Heart right ventricle (tissue), 16 donors: ENCODE data around the gene DMAC2. TPM values are rescaled to one million over a fixed set of nuclear protein-coding genes. Genes with fewer than 3 reads are reported as not detected.
"Not testable (repeated sequence)": the region's sequence is repeated elsewhere in the genome, so short reads cannot be mapped to it uniquely, and the experiment has no call there.

ENCODE experiments used
- ATAC-seq, 8 donors: fragments of 200-7000 bp; cut with Tn5 transposase; one replicate each; pipeline ENCODE4 v1.9.1; 2020; ENCODE audit warnings: mild to moderate bottlenecking in 8 of 8, moderate library complexity in 8 of 8, moderate number of reproducible peaks in 1 of 8
- DNase-seq, 2 donors: peaks; one replicate each; pipeline ENCODE4 v3.0.0-alpha.2; 2020
- H3K27ac ChIP-seq, 10 donors: fragments of 200-600 bp; sonication (generic) in 2 of 10; one replicate each; pipeline versions ENCODE4 v1.5.0 to v1.8.0; 2020 to 2022; ENCODE audit warnings: mild to moderate bottlenecking in 3 of 10
- H3K27me3 ChIP-seq, 7 donors: fragments of 200-600 bp; one replicate each; pipeline ENCODE4 v1.8.0; 2021 to 2022; ENCODE audit warnings: mild to moderate bottlenecking in 2 of 7
- H3K36me3 ChIP-seq, 9 donors: fragments of 200-600 bp; sonication (generic) in 1 of 9; one replicate each; pipeline versions ENCODE4 v1.5.0 to v1.8.0; 2020 to 2022; ENCODE audit warnings: mild to moderate bottlenecking in 2 of 9
- H3K4me1 ChIP-seq, 9 donors: fragments of 200-600 bp; sonication (generic) in 1 of 9; one replicate each; pipeline versions ENCODE4 v1.5.0 to v1.8.0; 2020 to 2022; ENCODE audit warnings: mild to moderate bottlenecking in 4 of 9
- H3K4me3 ChIP-seq, 10 donors: fragments of 200-600 bp; sonication (generic) in 2 of 10; one replicate each; pipeline versions ENCODE4 v1.5.0 to v1.8.0; 2020 to 2022; ENCODE audit warnings: mild to moderate bottlenecking in 7 of 10, moderate library complexity in 2 of 10
- H3K9me3 ChIP-seq, 11 donors: fragments of 200-600 bp in 10 of 11; sonication (generic) in 2 of 11; one replicate each; pipeline versions ENCODE4 v1.5.0 to v1.8.0; 2013 to 2022; ENCODE audit warnings: mild to moderate bottlenecking in 2 of 11, control low read depth in 1 of 11, moderate library complexity in 1 of 11
- WGBS, 2 donors: extraction: QIAGEN DNeasy Blood & Tissue Kit; methylation state at CpG; one replicate each; pipeline ENCODE4 v1.1.7; 2013; ENCODE audit warnings: inconsistent platforms in 1 of 2; 5-methylcytosine and 5-hydroxymethylcytosine counted together
- intact Hi-C, 10 donors: fragments of 100-400 bp; cut with DNase I; formaldehyde crosslinking; loops; one replicate each; pipeline versions ENCODE4 v1.11.1 to v1.14.2; 2022
- polyA plus RNA-seq, 2 donors: library from polyadenylated mRNA; stranded (reverse); fragments of 200-250 nt; gene quantifications; one replicate each; pipeline ENCODE4 v1.2.3, GENCODE V29; 2013
- total RNA-seq, 10 donors: library from RNA; stranded (reverse); fragmentation: NEBNext Ultra II Directional in 3 of 10; extraction: Animal tissue kit (Norgen Biotek cat#: 25700) in 3 of 10; gene quantifications; one replicate each; pipeline versions ENCODE4 v1.2.1 to v1.2.4, GENCODE V29; 2021 to 2023
- TF ChIP-seq, protein P1 (sequence below), 9 donors: fragments of 200-600 bp; sonication (generic) in 2 of 9; IDR thresholded peaks; one replicate each; pipeline versions ENCODE4 v1.5.0 to v1.8.0; 2021 to 2022; ENCODE audit warnings: antibody characterized with exemption in 9 of 9, mild to moderate bottlenecking in 5 of 9, moderate library complexity in 1 of 9
- donor health status: Arrhythmogenic right ventricular cardiomyopathy.
- donor health status: ischemic (EF 13 %, LVEDD 7.1; RV severe dilation, severe dysfunction).
- donor health status: healthy with polysubstance abuse.
- donor health status: DM: no; HTN: yes; CAD: no.
- donor health status: DM: no; HTN: no; CAD: no.
- donor health status: ischemic (EF 25% LVEDD 6.9; RV normal size, moderate dysfunction).
- donor health status: ischemic (EF 25% LVEDD 5.7; RV mildly dilated, moderate dysfunction).
- donor health status: healthy.
- donor health status: DM: yes; HTN: yes; CAD: no.
- donor health status: Ischemic cardiomyopathy.
- donor health status: ischemic (EF 35%, LVEDD 5.7; RV mildly dilated, moderate dysfunction).
- donor health status: nonischemic (EF 11% LVEDD 7.7; RV severe dilation, severe dysfunction).
- donor health status: DM: yes; HTN: yes; CAD: no.
- donor health status: PGD.
- donor health status: ischemic (EF 29% LVEDD 5.4; RV normal size, mild dysfunction).
- donor health status: nonischemic (EF 23%, LVEDD 6.1; RV moderate dilation, normal function).

Gene DMAC2
- total and polyA plus RNA-seq, 12 donors, result 80.8 to 139 (median 103) TPM

DNA sequence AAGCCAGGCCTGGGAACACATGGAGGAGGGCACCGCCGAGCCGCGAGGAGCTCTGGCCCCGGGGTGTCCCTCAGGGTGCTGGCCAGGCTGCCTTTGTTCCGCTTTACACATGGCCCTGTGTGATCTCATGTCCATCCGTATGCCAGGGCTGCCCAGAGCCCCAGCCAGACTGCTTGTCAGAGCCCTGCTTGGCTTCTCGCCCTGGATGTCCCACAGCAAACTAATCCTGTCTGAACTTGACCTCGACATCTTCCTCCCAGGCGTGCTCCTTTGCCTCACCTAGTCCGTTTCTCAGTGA, 27.8 kb downstream of the DMAC2 start:
- peaks cover 22 to 63% (median 54%) of the 10 kb centered on the region in 9 donors for H3K4me1 ChIP-seq
- peak overlapping the region in 9 of 10 donors; percentile 55 to 84 (median 77) for H3K27ac ChIP-seq
- peak; percentile 64 to 80 for DNase-seq

GRCh38 chr19:41411100-41411967, 28.4 kb downstream of the DMAC2 start:
- ATAC-seq, result peak in 3 of 8 donors; percentile 5 to 28 (median 18)
- Histone ChIP-seq H3K4me1 (peaks cover 22 to 69% (median 58%) of the 10 kb centered on the region in 9 donors), H3K27me3 (no peaks in the 10 kb centered on the region), H3K9me3 (no peaks in the 10 kb centered on the region), H3K27ac (peak overlapping the region in 9 of 10 donors; percentile 55 to 84 (median 77)), H3K4me3 (no peak overlapping the region), H3K36me3 (peaks cover 0 to 57% (median 27%) of the 10 kb centered on the region in 9 donors)
- WGBS, 2 donors, result 40 to 48% methylated on average over 9 of the region's 9 CpGs
- no peak for DNase-seq
- intact Hi-C loops, result no loop called here
- TF ChIP-seq, protein P1, sequence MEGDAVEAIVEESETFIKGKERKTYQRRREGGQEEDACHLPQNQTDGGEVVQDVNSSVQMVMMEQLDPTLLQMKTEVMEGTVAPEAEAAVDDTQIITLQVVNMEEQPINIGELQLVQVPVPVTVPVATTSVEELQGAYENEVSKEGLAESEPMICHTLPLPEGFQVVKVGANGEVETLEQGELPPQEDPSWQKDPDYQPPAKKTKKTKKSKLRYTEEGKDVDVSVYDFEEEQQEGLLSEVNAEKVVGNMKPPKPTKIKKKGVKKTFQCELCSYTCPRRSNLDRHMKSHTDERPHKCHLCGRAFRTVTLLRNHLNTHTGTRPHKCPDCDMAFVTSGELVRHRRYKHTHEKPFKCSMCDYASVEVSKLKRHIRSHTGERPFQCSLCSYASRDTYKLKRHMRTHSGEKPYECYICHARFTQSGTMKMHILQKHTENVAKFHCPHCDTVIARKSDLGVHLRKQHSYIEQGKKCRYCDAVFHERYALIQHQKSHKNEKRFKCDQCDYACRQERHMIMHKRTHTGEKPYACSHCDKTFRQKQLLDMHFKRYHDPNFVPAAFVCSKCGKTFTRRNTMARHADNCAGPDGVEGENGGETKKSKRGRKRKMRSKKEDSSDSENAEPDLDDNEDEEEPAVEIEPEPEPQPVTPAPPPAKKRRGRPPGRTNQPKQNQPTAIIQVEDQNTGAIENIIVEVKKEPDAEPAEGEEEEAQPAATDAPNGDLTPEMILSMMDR (IDR thresholded peaks at IDR 0.05), result no peak

More for the DNA sequence above, 27.8 kb downstream of the DMAC2 start:
- no peaks in the 10 kb centered on the region for H3K27me3 ChIP-seq
- no peaks in the 10 kb centered on the region for H3K9me3 ChIP-seq
- H3K4me3 ChIP-seq, result no peak overlapping the region
- 33 to 59% methylated on average over 11 of the region's 11 CpGs for WGBS, 2 donors
- intact Hi-C loops, result no loop called here
- TF ChIP-seq, protein P1 (IDR thresholded peaks at IDR 0.05), result no peak
- peaks cover 0 to 63% (median 27%) of the 10 kb centered on the region in 9 donors for H3K36me3 ChIP-seq
- peak; percentile 57 to 88 (median 82) for ATAC-seq

GRCh38 chr19:41410336-41411054, 29.2 kb downstream of the DMAC2 start:
- 57 to 69% methylated on average over 23 of the region's 23 CpGs for WGBS, 2 donors
- Histone ChIP-seq H3K4me3 (no peak overlapping the region), H3K36me3 (peaks cover 0 to 48% (median 27%) of the 10 kb centered on the region in 9 donors), H3K27ac (peak overlapping the region in 9 of 10 donors; percentile 57 to 84 (median 77)), H3K9me3 (no peaks in the 10 kb centered on the region), H3K27me3 (no peaks in the 10 kb centered on the region), H3K4me1 (peaks cover 23 to 77% (median 66%) of the 10 kb centered on the region in 9 donors)
- ATAC-seq (no peak), DNase-seq (no peak)
- TF ChIP-seq, protein P1 (IDR thresholded peaks at IDR 0.05), result no peak
- intact Hi-C loops, result no loop called here

GRCh38 chr19:41409288-41409687, 30.4 kb downstream of the DMAC2 start:
- Histone ChIP-seq H3K4me3 (no peak overlapping the region), H3K9me3 (no peaks in the 10 kb centered on the region), H3K36me3 (peaks cover 0 to 36% (median 16%) of the 10 kb centered on the region in 9 donors), H3K4me1 (peaks cover 30 to 88% (median 75%) of the 10 kb centered on the region in 9 donors), H3K27me3 (no peaks in the 10 kb centered on the region), H3K27ac (peak overlapping the region; percentile 57 to 84 (median 75))
- intact Hi-C loops, result no loop called here
- TF ChIP-seq, protein P1 (IDR thresholded peaks at IDR 0.05), result no peak
- peak in 1 of 2 donors; percentile 61 for DNase-seq
- 45 to 52% methylated on average over 4 of the region's 4 CpGs for WGBS, 2 donors
- ATAC-seq, result peak; percentile 50 to 81 (median 62)

- peak overlapping the region; percentile 57 to 84 (median 75) for H3K27ac ChIP-seq
- DNase-seq, H3K9me3 ChIP-seq, intact Hi-C loops, ATAC-seq, H3K4me3 ChIP-seq, H3K27me3 ChIP-seq: not testable (repeated sequence)
- peaks cover 0 to 32% (median 12%) of the 10 kb centered on the region in 9 donors for H3K36me3 ChIP-seq
- peaks cover 30 to 92% (median 77%) of the 10 kb centered on the region in 9 donors for H3K4me1 ChIP-seq
- WGBS, 2 donors, result 92 to 96% methylated on average over 5 of the region's 5 CpGs
Observed at GRCh38 chr19:41408846-41409245, 30.9 kb downstream of the DMAC2 start.
